ENCODE results near the gene MRPL1. TPM values are rescaled to one million over a fixed set of nuclear protein-coding genes. Genes with fewer than 3 reads are reported as not detected.

The MRPL1 gene
- total and polyA plus RNA-seq, 10 donors = 14.4 to 53.7 (median 26.6) TPM

- H3K4me3 ChIP-seq = no peak overlapping the region
- TF ChIP-seq POLR2AphosphoS5 (IDR thresholded peaks at IDR 0.05) (no peak), POLR2A (IDR thresholded peaks at IDR 0.05) (no peak)
- TF ChIP-seq, protein P1, sequence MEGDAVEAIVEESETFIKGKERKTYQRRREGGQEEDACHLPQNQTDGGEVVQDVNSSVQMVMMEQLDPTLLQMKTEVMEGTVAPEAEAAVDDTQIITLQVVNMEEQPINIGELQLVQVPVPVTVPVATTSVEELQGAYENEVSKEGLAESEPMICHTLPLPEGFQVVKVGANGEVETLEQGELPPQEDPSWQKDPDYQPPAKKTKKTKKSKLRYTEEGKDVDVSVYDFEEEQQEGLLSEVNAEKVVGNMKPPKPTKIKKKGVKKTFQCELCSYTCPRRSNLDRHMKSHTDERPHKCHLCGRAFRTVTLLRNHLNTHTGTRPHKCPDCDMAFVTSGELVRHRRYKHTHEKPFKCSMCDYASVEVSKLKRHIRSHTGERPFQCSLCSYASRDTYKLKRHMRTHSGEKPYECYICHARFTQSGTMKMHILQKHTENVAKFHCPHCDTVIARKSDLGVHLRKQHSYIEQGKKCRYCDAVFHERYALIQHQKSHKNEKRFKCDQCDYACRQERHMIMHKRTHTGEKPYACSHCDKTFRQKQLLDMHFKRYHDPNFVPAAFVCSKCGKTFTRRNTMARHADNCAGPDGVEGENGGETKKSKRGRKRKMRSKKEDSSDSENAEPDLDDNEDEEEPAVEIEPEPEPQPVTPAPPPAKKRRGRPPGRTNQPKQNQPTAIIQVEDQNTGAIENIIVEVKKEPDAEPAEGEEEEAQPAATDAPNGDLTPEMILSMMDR (IDR thresholded peaks at IDR 0.05 in 8 of 11, conservative IDR thresholded peaks at IDR 0.05 in 3 of 11) = no peak
- H3K27me3 ChIP-seq (replicated peaks in 1 of 7) = no peaks in the 10 kb centered on the region
- no peak for DNase-seq
- no peaks in the 10 kb centered on the region for H3K36me3 ChIP-seq
- intact Hi-C loops (cut with DNase I; ENCODE audit: low total_unique reads) = no loop called here
- H3K27ac ChIP-seq = no peak overlapping the region
- WGBS, 5 donors = 67 to 75% (median 70%) methylated on average over 4 of the region's 4 CpGs
- H3K9me3 ChIP-seq = no peaks in the 10 kb centered on the region
- no peaks in the 10 kb centered on the region for H3K4me1 ChIP-seq
Observed at GRCh38 chr4:77834403-77834802, 28.2 kb upstream of the MRPL1 start.

- Histone ChIP-seq H3K27me3 (replicated peaks in 1 of 7) (no peaks in the 10 kb centered on the region), H3K4me1 (no peaks in the 10 kb centered on the region), H3K9me3 (no peaks in the 10 kb centered on the region), H3K27ac (peak overlapping the region in 7 of 8 donors; percentile 51 to 81 (median 70)), H3K36me3 (no peaks in the 10 kb centered on the region), H3K4me3 (no peak overlapping the region)
- no peak for DNase-seq
- TF ChIP-seq POLR2AphosphoS5 (IDR thresholded peaks at IDR 0.05) (no peak), POLR2A (IDR thresholded peaks at IDR 0.05) (no peak)
- TF ChIP-seq, protein P1 (IDR thresholded peaks at IDR 0.05 in 8 of 11, conservative IDR thresholded peaks at IDR 0.05 in 3 of 11) = no peak
- 39 to 70% (median 61%) methylated on average over 1 of the region's 1 CpG for WGBS, 5 donors
- intact Hi-C loops (cut with DNase I; ENCODE audit: low total_unique reads) = no loop called here
Observed at GRCh38 chr4:77843628-77844027, 19.0 kb upstream of the MRPL1 start.

DNA sequence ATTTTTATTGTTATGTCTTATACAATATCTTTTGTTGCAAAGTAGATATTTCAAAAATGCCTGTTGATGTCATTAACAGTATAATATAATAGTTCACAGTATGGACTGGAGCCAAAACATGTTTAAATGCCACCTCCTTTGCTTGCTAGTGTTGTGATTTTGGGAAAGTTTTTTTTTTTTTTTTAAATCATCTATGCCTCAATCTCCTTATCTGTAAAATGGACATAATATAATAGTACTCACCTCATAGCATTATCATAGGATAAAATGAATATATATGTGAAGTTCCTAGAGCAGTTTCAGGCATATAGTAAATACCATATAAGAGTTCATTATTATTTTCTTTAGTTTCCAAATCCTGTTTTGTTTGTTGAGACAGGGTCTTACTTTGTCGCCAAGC, 18.3 kb upstream of the MRPL1 start:
- TF ChIP-seq POLR2A (IDR thresholded peaks at IDR 0.05) = no peak
- no peak for TF ChIP-seq POLR2AphosphoS5 (IDR thresholded peaks at IDR 0.05)
- TF ChIP-seq, protein P1 (IDR thresholded peaks at IDR 0.05 in 8 of 11, conservative IDR thresholded peaks at IDR 0.05 in 3 of 11) = no peak
- H3K27me3 ChIP-seq (replicated peaks in 1 of 7) = no peaks in the 10 kb centered on the region
- WGBS, 5 donors = 91 to 100% (median 100%) methylated on average over 1 of the region's 1 CpG
- no peaks in the 10 kb centered on the region for H3K36me3 ChIP-seq
- no peak for DNase-seq
- H3K4me1 ChIP-seq = no peaks in the 10 kb centered on the region
- intact Hi-C loops (cut with DNase I; ENCODE audit: low total_unique reads) = no loop called here
- H3K9me3 ChIP-seq = no peaks in the 10 kb centered on the region
- no peak overlapping the region for H3K4me3 ChIP-seq
- H3K27ac ChIP-seq = peak overlapping the region in 5 of 8 donors; percentile 51 to 81 (median 66)

DNA sequence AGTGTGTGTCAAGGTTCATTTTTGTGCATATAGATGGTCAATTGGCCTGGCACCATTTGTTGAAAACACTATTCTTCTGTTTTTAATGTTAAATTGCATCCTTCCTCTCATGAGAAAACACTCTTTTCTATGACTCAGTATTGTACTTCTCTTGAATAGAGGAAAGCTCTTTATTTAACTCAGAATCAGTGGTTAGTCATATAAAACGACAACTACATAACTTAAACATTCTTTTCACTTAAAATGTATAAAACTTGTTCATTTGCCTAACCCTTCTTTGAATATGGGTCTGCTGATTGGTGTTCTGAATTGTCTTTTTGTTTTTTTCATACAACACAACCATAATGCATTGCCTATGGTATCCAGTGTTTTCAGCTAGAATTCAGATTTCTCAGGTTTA, 17.2 kb upstream of the MRPL1 start:
- Histone ChIP-seq H3K4me3 (no peak overlapping the region), H3K27me3 (replicated peaks in 1 of 7) (no peaks in the 10 kb centered on the region), H3K27ac (no peak overlapping the region), H3K9me3 (no peaks in the 10 kb centered on the region), H3K36me3 (no peaks in the 10 kb centered on the region), H3K4me1 (no peaks in the 10 kb centered on the region)
- DNase-seq = no peak
- TF ChIP-seq POLR2AphosphoS5 (IDR thresholded peaks at IDR 0.05) (no peak), POLR2A (IDR thresholded peaks at IDR 0.05) (no peak)
- TF ChIP-seq, protein P1 (IDR thresholded peaks at IDR 0.05 in 8 of 11, conservative IDR thresholded peaks at IDR 0.05 in 3 of 11) = no peak
- intact Hi-C loops (cut with DNase I; ENCODE audit: low total_unique reads) = no loop called here
- 68 to 94% (median 78%) methylated on average over 1 of the region's 1 CpG for WGBS, 5 donors
